ENCODE results near the gene WDR5. TPM values are rescaled to one million over a fixed set of nuclear protein-coding genes. Genes with fewer than 3 reads are reported as not detected.

Gene WDR5
- total and polyA plus RNA-seq, 4 donors: 15.7 to 27.3 (median 21.6) TPM

DNA sequence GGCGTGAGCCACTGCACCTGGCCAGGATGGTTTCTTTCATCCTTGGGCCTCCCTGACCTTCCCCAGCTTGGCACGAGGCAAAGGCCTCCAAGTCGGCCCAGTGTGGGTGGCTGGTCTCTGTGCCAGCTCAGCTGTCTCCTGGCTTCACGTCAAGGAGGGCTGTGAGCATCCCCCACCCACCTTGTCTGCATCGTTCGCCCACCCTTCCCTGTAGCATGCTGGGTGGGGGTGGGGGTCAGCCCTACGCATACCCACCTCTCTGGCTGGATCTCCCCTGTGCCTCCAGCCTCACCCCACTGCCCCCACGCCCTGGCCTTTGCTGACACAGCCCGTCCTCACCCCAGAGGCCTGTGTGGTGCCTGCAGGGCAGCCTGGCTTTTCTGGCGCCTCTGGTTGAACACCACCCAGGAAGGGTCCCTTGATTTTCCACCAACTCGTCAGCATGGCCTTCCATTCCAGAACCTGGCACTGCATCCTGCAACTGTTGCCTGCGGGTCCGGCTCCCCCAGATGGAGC lies 8.8 kb upstream of the WDR5 start:
- WGBS, 2 donors: 84 to 95% methylated on average over 13 of the region's 13 CpGs
- TF ChIP-seq, protein P1, sequence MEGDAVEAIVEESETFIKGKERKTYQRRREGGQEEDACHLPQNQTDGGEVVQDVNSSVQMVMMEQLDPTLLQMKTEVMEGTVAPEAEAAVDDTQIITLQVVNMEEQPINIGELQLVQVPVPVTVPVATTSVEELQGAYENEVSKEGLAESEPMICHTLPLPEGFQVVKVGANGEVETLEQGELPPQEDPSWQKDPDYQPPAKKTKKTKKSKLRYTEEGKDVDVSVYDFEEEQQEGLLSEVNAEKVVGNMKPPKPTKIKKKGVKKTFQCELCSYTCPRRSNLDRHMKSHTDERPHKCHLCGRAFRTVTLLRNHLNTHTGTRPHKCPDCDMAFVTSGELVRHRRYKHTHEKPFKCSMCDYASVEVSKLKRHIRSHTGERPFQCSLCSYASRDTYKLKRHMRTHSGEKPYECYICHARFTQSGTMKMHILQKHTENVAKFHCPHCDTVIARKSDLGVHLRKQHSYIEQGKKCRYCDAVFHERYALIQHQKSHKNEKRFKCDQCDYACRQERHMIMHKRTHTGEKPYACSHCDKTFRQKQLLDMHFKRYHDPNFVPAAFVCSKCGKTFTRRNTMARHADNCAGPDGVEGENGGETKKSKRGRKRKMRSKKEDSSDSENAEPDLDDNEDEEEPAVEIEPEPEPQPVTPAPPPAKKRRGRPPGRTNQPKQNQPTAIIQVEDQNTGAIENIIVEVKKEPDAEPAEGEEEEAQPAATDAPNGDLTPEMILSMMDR (IDR thresholded peaks at IDR 0.05; ENCODE audit: control extremely low read depth, extremely low read depth): no peak

DNA sequence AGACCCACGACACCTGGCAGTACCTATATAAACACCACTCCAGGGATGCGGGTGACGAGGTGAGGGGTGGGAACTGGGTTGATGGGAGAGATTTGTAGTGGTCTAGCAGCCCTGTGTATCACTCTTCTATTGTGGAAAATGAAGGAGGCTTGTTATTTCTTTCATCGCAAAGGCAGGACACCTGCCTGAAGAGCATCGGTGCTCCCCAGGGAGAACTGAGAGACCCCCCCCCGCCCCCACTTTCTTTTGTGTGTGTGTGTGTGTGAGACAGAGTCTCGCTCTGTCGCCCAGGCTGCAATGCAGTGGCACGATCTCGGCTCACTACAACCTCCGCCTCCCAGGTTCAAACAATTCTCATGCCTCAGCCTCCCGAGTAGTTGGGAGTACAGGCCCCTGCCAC lies 8.3 kb upstream of the WDR5 start:
- TF ChIP-seq, protein P1 (IDR thresholded peaks at IDR 0.05; ENCODE audit: control extremely low read depth, extremely low read depth): no peak
- H3K4me1 ChIP-seq (ENCODE audit: control insufficient read depth in 5 of 5, insufficient read depth in 5 of 5, low read length in 5 of 5): peaks cover 0 to 11% (median 3%) of the 10 kb centered on the region in 5 donors
- ATAC-seq (ENCODE audit: insufficient read depth, low FRiP score) (no peak), DNase-seq (no peak)
- WGBS, 2 donors: 94% methylated on average over 12 of the region's 12 CpGs
- no peaks in the 10 kb centered on the region for H3K9me3 ChIP-seq (ENCODE audit: control insufficient read depth in 4 of 4, insufficient read depth in 3 of 4, low read length in 3 of 4)
- H3K9ac ChIP-seq (ENCODE audit: insufficient read depth in 1 of 2, low read length in 2 of 2): no peak overlapping the region
- H3K27ac ChIP-seq (ENCODE audit: low read depth in 1 of 2, low read length in 1 of 2): no peak overlapping the region
- no peak overlapping the region for H3K4me3 ChIP-seq
- no peaks in the 10 kb centered on the region for H3K36me3 ChIP-seq (ENCODE audit: control insufficient read depth in 4 of 4, insufficient read depth in 4 of 4, low read length in 4 of 4)
- no peaks in the 10 kb centered on the region for H3K27me3 ChIP-seq (ENCODE audit: control insufficient read depth in 3 of 3, insufficient read depth in 3 of 3, low read length in 2 of 3)

More for the DNA sequence above, 8.8 kb upstream of the WDR5 start:
- ATAC-seq (ENCODE audit: insufficient read depth, low FRiP score) (no peak), DNase-seq (no peak)
- Histone ChIP-seq H3K27me3 (ENCODE audit: control insufficient read depth in 3 of 3, insufficient read depth in 3 of 3, low read length in 2 of 3) (no peaks in the 10 kb centered on the region), H3K36me3 (ENCODE audit: control insufficient read depth in 4 of 4, insufficient read depth in 4 of 4, low read length in 4 of 4) (no peaks in the 10 kb centered on the region), H3K9me3 (ENCODE audit: control insufficient read depth in 4 of 4, insufficient read depth in 3 of 4, low read length in 3 of 4) (no peaks in the 10 kb centered on the region), H3K4me3 (no peak overlapping the region), H3K4me1 (ENCODE audit: control insufficient read depth in 5 of 5, insufficient read depth in 5 of 5, low read length in 5 of 5) (peaks cover 0 to 11% (median 3%) of the 10 kb centered on the region in 5 donors), H3K9ac (ENCODE audit: insufficient read depth in 1 of 2, low read length in 2 of 2) (no peak overlapping the region), H3K27ac (ENCODE audit: low read depth in 1 of 2, low read length in 1 of 2) (no peak overlapping the region)

DNA sequence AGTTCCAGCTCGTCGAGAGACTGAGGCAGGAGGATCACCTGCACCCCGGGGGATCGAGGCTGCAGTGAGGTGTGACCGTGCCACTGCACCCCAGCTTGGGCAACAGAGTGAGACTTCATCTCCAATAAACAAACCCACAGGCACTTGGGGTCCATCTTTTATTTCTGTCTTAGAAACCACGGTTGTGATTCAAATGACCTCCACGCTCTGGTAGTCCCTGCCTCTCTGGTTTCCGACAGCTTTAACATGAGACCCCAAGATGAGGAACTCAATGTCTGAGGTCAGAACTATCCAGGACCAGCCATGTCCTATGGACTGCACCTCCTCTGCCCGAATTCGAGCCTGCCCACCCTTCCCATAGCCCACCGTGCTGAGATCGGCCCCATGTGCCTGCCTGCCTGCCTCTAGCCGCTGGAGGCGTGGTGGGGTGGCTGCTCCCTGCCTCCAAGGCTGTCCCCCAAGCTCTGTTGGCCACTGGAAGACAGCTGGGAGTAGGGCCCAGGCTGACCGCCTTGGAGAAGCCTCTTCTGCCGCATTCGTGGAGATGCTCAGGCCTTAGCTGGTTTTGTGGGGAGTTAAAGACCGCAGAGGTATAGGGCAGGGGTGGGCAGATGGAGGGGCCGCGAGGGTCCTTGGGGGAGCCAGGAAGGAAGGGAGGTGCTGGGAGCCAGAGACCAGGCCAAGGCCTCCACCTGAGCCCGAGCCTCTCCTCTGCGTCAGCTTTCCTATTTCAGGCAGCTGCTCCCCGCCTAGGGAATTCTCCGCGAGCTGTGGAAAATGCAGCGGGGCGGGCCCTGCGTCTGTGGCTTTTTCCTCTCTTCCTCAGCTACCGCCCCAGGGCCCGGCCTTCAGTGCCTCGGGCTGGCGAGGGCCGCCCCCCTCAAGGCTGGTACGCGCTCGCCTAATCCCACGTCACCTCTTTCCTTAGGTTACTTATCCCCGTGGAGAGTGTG lies 6.9 kb upstream of the WDR5 start:
- Histone ChIP-seq H3K9me3 (ENCODE audit: control insufficient read depth in 4 of 4, insufficient read depth in 3 of 4, low read length in 3 of 4) (no peaks in the 10 kb centered on the region), H3K9ac (ENCODE audit: insufficient read depth in 1 of 2, low read length in 2 of 2) (no peak overlapping the region), H3K36me3 (ENCODE audit: control insufficient read depth in 4 of 4, insufficient read depth in 4 of 4, low read length in 4 of 4) (no peaks in the 10 kb centered on the region), H3K27me3 (ENCODE audit: control insufficient read depth in 3 of 3, insufficient read depth in 3 of 3, low read length in 2 of 3) (no peaks in the 10 kb centered on the region), H3K4me1 (ENCODE audit: control insufficient read depth in 5 of 5, insufficient read depth in 5 of 5, low read length in 5 of 5) (peaks cover 0 to 11% (median 3%) of the 10 kb centered on the region in 5 donors), H3K27ac (ENCODE audit: low read depth in 1 of 2, low read length in 1 of 2) (no peak overlapping the region), H3K4me3 (no peak overlapping the region)
- TF ChIP-seq, protein P1 (IDR thresholded peaks at IDR 0.05; ENCODE audit: control extremely low read depth, extremely low read depth): no peak
- DNase-seq (no peak), ATAC-seq (ENCODE audit: insufficient read depth, low FRiP score) (no peak)
- 87 to 88% methylated on average over 38 of the region's 38 CpGs for WGBS, 2 donors
